Measurements from ENCODE around the gene ETV6. TPM values are rescaled to one million over a fixed set of nuclear protein-coding genes. Genes with fewer than 3 reads are reported as not detected.

ETV6 gene
- total and polyA plus RNA-seq, 2 of the 8 experiments (the other 6 are each of a cell fraction or from before 2014, with no cell fraction given) = 5.5 to 23.9 TPM

DNA sequence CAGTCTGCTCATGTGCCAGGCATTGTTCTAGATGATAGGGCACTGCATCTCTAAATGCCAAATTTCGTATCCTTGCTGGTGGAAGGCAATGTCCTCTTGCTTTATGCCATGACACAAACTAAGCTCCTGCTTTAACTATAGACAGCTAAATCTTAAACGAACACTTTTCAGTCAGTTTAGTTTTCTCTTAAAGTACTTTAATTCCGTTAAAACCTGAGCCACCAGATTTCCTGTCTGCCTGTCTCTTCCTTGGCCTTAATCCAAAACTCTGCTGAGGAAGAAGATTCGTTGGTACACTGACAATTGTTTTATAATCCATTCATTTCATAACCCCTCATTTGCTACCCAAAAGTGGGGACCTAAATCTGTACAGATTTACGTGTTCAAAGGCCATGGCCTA, 226.8 kb downstream of the ETV6 start:
- H3K79me1 ChIP-seq (ENCODE audit: low read depth, low read length) = no peaks in the 10 kb centered on the region
- no peak overlapping the region for H4K5ac ChIP-seq (ENCODE audit: insufficient read length, low read depth, low read length)
- FAIRE-seq = no peak

More for the DNA sequence above, 226.8 kb downstream of the ETV6 start:
- no peak overlapping the region for H3K23ac ChIP-seq (ENCODE audit: insufficient read length)
- H3K9me3 ChIP-seq (ENCODE audit: insufficient read depth in 2 of 2, low read depth in 1 of 2, low read length in 1 of 2) = no peaks in the 10 kb centered on the region
- H3K14ac ChIP-seq (ENCODE audit: insufficient read length) = no peak overlapping the region
- WGBS, 2 experiments (ENCODE audit: extremely low coverage in 1 of 2, insufficient coverage in 1 of 2, insufficient read length in 1 of 2, insufficient replicate concordance in 2 of 2, low coverage in 1 of 2, low lambda C conversion rate in 2 of 2, missing lambda C conversion rate in 1 of 2) = 88% methylated on average over 5 of the region's 5 CpGs; no CpG with 5 or more reads in 1 of the 2 experiments
- TF ChIP-seq SIN3A (conservative IDR thresholded peaks at IDR 0.05 in 1 of 2, IDR thresholded peaks at IDR 0.05 in 1 of 2; ENCODE audit: low read depth in 1 of 2, low read length in 2 of 2) (no peak), TAF7 (optimal IDR thresholded peaks at IDR 0.05; ENCODE audit: borderline replicate concordance, low read depth, low read length) (no peak), ASH2L (IDR thresholded peaks at IDR 0.05; ENCODE audit: low read length) (no peak), KDM1A (IDR thresholded peaks at IDR 0.05; ENCODE audit: borderline replicate concordance, low read length) (no peak), RBBP5 (IDR thresholded peaks at IDR 0.05; ENCODE audit: borderline replicate concordance, low read depth, low read length) (no peak), KDM5A (IDR thresholded peaks at IDR 0.05; ENCODE audit: low read length) (no peak), NRF1 (IDR thresholded peaks at IDR 0.05; ENCODE audit: low read depth, low read length) (no peak), RAD21 (IDR thresholded peaks at IDR 0.05 in 1 of 2, conservative IDR thresholded peaks at IDR 0.05 in 1 of 2; ENCODE audit: low read depth in 2 of 2, low read length in 2 of 2) (no peak), SRF (IDR thresholded peaks at IDR 0.05; ENCODE audit: low read depth, low read length) (no peak)
- TF ChIP-seq, protein P1, sequence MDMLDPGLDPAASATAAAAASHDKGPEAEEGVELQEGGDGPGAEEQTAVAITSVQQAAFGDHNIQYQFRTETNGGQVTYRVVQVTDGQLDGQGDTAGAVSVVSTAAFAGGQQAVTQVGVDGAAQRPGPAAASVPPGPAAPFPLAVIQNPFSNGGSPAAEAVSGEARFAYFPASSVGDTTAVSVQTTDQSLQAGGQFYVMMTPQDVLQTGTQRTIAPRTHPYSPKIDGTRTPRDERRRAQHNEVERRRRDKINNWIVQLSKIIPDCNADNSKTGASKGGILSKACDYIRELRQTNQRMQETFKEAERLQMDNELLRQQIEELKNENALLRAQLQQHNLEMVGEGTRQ (IDR thresholded peaks at IDR 0.05; ENCODE audit: low read length) = no peak
- H3K4me3 ChIP-seq (ENCODE audit: extremely low read depth in 1 of 4, insufficient read depth in 2 of 4, low read depth in 3 of 4, low read length in 4 of 4) = no peak overlapping the region
- no peak for DNase-seq (ENCODE audit: low read depth in 1 of 2, low spot score in 2 of 2)
- H4K8ac ChIP-seq (ENCODE audit: extremely low read depth, insufficient read depth, low read length) = no peak overlapping the region
- H2AK5ac ChIP-seq (ENCODE audit: low read depth, low read length) = no peak overlapping the region
- no peak overlapping the region for H3K4ac ChIP-seq (replicated peaks; ENCODE audit: insufficient read length, low read depth, low read length)
- H4K91ac ChIP-seq (replicated peaks; ENCODE audit: insufficient read length, low read length) = no peak overlapping the region
- H2BK5ac ChIP-seq (ENCODE audit: low read depth, low read length) = no peak overlapping the region
- H3K27me3 ChIP-seq (replicated peaks in 1 of 4; ENCODE audit: control insufficient read depth in 3 of 4, extremely low read depth in 1 of 4, insufficient read depth in 3 of 4, low read length in 3 of 4) = no peaks in the 10 kb centered on the region
- no peak overlapping the region for H3K4me2 ChIP-seq (ENCODE audit: insufficient read depth in 1 of 2, low read depth in 2 of 2, low read length in 2 of 2)
- no peaks in the 10 kb centered on the region for H4K20me1 ChIP-seq (replicated peaks in 1 of 2; ENCODE audit: control insufficient read depth in 1 of 2, insufficient read depth in 2 of 2, low read length in 2 of 2)
- H3K36me3 ChIP-seq (ENCODE audit: control insufficient read depth in 2 of 4, insufficient read depth in 4 of 4, low read length in 3 of 4) = no peaks in the 10 kb centered on the region
- H3K79me2 ChIP-seq (ENCODE audit: control insufficient read depth in 1 of 2, insufficient read depth in 2 of 2, low read length in 2 of 2) = no peaks in the 10 kb centered on the region
- no peak overlapping the region for H2BK12ac ChIP-seq (ENCODE audit: low read depth, low read length)
- no peak overlapping the region for H2BK20ac ChIP-seq (ENCODE audit: low read length)
- no peaks in the 10 kb centered on the region for H3K23me2 ChIP-seq (ENCODE audit: low read depth, low read length)
- no peak overlapping the region for H2AFZ ChIP-seq (ENCODE audit: low read length)
- H3K18ac ChIP-seq (ENCODE audit: extremely low read depth, low read length) = no peak overlapping the region
- H3K4me1 ChIP-seq (replicated peaks in 1 of 4; ENCODE audit: control insufficient read depth in 3 of 4, insufficient read depth in 4 of 4, low read length in 3 of 4) = peaks cover 0 to 10% (median 7%) of the 10 kb centered on the region in 4 experiments; a peak in 5 of 7 replicates
- H3K9ac ChIP-seq (replicated peaks in 1 of 4; ENCODE audit: extremely low read depth in 1 of 4, low read depth in 3 of 4, low read length in 3 of 4) = no peak overlapping the region
- no peak overlapping the region for H2BK120ac ChIP-seq (replicated peaks; ENCODE audit: low read depth, low read length)
- H2BK15ac ChIP-seq (ENCODE audit: low read length) = no peak overlapping the region
- CTCF ChIA-PET (ENCODE audit: partially characterized antibody) = interaction anchor here (0.7 to 1.6 kb wide), 4 partner anchors 16 to 466 kb away, joined by 3 read pairs; no protein-coding TSS in a partner anchor
- no peak overlapping the region for H3K56ac ChIP-seq (replicated peaks; ENCODE audit: insufficient read length, low read depth, low read length)
- no peak overlapping the region for H3K27ac ChIP-seq (ENCODE audit: low read depth, low read length)
- POLR2A ChIA-PET (ENCODE audit: partially characterized antibody) = no interaction called here

Data from H1 (cell line).